GM18505 (cell line): ENCODE results near the gene IFITM5.

Experiments used
- ATAC-seq: cut with Tn5 transposase; IDR thresholded peaks from one replicate; pipeline ENCODE4 v1.9.1; 2021; ENCODE audit not compliant: unreplicated experiment
- POLR2A ChIP-seq: IDR thresholded peaks from 4 replicates; pipeline ENCODE4 v1.6.1; 2011; ENCODE audit warnings: borderline replicate concordance; ENCODE audit not compliant: insufficient read depth, insufficient read length; ENCODE audit errors: extremely low read depth

IFITM5 gene

DNA sequence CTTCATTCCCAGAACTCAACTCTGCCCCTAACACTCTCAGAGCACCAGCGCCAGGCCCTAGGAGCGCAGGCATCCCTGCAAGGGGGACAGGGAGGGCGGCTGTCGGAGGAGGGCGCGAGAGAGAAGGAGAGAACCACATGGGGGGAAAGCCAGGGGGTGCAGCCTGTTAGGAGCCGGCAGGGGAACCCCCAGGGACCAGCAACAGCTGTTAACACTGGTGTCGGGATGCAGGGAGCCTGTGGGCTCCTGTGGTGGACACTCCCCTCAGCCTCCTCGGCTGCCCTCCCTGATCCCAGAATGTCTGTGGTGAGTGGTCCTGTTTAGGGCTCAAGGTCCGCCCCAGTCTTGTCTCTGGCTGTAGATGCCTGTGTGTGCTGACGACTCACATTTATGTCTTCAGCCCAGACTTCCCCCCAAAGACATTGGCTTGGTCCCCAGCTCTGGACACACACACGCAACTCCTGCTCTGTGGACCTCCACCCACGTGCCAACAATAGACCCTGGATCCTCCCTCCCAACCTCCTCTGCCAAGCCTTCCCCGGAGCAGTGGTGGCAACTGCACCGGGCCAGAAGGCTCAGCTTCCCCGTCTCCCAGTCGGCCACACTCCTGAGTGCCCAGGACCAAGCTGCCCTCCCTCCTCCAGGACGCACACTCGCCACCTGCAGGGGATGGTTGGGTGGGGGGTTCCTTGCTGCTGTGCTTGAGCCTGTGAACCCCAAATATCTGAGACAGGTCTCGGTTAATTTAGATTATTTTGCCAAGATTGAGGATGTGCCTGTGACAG, 817 bp upstream of the IFITM5 start:
- ATAC-seq = no peak
- TF ChIP-seq POLR2A = no peak

DNA sequence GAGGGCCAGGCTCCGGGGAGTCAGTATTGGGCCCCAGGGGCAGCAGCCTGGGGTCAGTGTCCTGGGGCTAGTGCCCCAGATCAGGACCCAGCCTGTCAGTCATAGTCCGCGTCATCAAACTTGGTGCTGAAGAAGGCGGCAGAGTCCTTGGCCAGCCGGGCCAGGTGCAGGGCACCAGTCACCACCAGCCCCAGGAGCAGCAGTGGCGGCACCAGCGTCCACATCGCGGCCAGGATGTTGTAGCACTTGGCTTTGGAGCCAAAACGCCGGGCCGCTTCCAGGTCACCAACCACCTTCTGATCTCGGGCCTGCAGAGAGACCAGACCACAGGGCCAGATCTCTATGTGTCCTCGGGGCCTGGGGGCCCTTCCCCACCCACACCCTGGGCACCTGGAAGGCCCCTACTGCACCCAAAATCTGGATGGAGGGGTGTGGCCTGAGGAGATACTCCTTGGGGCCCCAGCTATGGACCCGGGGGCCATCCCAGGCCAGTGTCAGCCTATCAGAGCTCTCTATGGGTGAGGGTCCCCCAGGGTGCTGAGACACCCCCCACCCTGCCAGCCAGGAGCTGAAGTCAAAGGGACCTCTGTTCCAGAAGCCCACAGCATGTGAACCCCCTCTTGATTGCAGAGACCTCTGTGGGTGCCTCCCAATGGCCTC, 790 bp downstream of the IFITM5 start:
- TF ChIP-seq POLR2A = no peak
- no peak for ATAC-seq

DNA sequence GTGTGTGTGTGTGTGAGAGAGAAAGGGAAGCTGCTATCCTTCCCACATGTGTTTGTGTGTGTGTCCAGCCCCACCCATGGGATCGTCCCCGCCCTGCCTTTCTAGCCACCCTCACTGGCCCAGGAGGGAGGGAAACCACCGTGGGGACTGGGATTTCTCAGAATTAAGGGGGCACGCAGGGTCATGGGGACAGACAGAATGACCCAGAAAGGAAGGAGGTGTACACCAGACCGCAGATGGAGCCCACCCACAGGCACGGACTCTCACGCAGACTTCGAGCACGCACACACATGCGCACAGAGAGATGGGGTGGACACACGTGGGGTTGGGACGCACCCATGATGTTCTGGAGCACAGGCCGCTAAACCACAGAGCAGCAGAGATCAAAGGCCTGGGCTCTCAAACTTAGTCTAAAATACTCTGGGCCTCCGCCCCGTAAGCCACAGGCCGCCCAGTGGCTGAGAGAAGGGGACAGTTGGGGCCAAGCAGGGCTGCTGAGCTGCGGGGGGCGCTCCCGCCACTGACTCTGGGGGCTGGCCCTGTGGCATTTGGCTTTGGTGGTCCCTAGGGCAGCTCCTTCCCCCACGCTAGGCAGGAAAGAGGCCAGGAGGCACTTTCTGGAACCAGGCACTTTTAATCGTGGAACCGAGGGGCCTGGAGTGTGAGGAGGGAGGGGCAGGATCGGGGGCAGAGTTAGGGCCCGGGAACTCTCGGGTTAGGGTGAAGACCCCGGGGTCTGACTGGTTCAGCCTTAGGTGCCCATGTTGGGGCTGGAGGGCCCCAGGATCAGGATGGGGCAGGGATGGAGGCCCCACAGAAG, 1.5 kb downstream of the IFITM5 start:
- no peak for TF ChIP-seq POLR2A
- no peak for ATAC-seq

DNA sequence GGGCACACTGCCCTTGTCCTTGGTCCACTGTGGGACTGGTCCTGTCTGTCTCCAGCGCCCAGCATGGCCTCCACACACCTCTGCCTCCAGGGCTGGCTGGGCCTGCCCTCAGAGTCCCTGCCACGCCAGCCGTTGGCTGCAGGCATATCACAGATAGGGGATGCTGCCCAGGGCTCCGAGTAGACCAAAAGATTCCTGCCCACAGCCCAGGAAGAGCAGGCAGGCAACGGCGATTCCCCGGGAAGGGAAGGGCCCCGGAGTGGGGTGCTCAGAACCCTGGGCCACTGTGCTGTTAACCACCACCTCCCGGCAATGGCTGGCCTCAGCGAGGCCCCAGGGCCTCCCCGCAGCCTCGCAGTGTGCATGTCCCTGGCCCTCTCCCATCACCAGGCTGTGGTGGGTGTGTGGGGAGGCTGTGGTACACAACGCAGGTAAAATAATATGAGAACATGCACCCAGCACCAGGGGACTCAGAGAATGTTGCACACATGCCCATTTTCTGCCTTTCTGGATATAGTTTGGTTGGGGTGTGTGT, 2.2 kb downstream of the IFITM5 start:
- TF ChIP-seq POLR2A = no peak
- no peak for ATAC-seq

DNA sequence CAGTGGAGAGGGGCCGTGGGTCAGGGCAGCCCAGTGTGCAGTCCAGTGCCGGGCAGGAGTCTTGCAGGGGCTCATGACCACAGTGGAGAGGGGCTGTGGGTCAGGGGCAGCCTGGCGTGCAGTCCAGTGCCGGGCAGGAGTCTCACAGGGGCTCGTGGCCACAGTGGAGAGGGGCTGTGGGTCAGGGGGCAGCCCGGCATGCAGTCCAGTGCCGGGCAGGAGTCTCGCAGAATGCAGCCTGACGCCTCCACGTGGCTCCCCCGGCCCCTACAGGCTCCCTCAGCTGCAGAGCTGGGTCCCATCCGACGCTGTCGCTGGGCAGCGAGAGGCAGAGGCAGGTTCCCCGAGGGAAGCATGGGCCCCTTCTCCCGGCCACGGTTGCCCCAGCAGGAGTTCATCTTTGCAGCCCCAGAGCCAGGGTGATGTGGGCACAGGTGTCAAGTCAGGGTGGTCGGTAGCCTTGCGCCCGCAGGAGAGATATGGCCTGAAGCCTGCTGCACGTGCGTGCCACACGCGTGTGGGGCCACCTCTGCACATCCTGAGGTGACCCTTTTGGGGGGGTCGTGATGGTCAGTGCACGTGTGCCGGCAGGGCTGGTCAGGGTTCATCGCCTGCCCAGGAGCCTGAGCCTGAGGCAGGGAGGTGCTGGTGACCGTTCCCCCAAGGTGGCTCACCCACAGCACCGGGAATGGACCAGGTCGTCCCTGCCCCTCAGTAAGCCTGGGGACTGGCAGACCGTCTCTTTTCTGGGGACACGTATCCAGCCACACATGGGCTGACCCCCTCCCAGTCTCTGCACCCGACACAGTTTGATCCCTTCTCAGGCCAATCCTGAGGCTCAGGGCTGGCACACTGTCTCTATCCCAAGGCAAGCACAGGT, 2.9 kb downstream of the IFITM5 start:
- TF ChIP-seq POLR2A = no peak
- no peak for ATAC-seq

DNA sequence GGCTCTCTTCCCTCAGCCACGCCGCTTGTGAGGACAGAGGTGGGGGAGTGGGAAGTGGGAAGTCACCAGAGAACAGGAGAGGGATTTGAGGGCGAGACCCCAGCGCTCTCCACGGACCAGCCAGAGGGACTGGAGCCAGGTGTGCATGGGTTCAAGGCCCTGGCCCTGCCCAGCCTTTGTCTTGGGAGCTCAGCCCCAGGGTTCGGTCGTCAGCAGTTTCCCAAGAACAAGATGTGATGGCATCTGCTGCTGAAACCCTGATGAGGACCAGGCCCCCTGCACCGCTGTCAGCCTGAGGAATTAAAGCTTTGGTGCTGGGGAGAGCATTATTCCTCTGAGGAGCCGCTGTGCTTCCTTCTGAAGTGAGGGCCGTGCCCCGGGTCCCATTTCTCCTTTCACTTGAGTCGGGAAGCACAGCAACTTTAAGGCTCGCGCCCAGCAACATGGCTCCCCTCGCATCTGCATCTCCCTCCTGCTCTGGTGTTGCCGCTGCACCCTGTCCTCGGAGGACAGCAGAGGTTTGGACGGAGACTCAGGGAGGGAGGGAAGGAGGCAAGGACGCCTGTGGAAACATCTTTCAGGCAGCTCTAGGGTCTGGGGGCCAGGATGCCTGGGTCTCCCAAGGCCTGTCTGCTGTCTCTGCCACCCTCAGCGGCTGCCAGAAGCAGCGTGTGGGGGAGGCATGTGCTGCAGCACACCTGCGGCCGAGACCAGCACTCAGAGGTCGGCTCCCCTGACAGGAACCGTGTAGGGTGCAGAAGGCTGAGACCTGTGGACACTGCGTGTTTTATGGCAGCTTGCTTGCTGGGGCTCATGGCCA, 3.8 kb downstream of the IFITM5 start:
- no peak for TF ChIP-seq POLR2A
- no peak for ATAC-seq

DNA sequence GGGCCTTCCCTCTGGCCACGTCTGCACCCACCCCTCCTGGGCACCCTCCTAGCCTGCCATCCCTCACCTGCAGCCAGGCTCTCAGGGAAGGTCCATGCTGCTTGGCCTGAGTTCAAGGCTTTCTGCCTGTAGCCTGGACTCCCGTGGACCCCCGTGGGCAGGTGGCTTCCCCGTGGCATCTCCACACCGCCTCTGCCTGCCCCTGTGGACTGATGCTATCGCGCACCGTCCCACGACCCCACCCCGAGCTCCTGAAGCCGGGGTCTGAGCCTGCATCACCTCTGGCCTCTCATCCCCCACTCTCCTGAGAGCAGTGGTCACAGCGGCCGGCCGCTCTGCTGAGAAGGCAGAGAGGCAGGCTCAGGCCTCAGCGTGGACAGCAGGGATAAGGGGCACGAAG, 4.5 kb downstream of the IFITM5 start:
- TF ChIP-seq POLR2A = no peak
- ATAC-seq = no peak

DNA sequence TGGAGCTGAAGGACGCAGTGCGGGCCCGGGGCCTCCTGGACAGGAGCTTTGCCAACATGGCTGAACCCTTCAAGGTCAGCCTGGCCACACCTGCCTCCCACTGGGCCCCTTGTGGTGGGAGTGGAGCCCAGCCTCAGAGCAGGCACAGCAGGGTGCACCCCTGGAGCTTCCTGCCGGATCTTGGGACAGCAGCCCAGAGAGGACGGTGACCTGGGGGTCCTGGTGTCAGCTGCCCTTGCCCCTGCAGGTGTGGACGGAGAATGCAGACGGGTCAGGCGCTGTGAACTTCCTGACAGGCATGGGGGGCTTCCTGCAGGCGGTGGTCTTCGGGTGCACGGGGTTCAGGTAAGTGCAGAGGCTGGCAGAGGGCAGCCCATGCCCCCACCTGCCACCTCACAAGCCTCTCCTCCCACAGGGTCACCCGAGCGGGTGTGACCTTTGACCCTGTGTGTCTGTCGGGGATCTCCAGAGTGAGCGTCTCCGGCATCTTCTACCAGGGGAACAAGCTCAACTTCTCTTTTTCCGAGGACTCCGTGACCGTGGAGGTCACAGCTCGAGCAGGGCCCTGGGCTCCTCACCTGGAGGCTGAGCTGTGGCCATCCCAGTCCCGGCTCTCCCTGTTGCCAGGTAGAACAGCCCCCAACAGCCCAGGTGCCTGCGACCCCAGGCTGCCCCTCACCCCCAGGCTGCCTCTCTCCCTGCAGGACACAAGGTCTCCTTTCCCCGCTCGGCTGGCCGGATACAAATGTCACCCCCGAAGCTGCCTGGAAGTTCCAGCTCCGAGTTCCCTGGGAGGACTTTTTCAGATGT, 5.3 kb downstream of the IFITM5 start:
- no peak for TF ChIP-seq POLR2A
- ATAC-seq = no peak

DNA sequence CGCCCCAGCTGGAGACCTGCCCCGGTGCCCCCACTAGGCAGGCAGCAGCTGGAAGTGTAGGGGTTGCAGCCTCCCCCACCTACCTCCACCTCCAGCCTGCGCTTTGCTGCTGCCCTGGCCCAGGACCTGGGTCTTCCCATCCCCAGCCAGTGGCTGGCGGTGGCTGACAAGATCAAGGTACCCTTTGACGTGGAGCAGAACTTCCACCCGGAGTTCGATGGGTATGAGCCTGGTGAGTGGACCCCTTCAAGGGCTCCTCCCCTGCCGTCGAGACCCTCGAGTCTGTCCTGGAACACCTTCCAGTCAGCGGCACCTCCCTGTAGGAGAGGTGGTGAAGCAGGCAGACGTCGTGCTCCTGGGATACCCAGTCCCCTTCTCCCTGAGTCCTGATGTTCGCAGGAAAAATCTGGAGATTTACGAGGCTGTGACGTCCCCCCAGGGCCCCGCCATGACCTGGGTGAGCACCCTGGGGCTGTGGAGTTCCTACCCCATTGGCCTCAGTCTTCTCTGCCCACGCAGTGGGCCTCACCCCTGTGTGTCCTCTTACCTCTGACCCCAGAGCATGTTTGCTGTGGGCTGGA, 6.0 kb downstream of the IFITM5 start:
- no peak for TF ChIP-seq POLR2A
- ATAC-seq = no peak

DNA sequence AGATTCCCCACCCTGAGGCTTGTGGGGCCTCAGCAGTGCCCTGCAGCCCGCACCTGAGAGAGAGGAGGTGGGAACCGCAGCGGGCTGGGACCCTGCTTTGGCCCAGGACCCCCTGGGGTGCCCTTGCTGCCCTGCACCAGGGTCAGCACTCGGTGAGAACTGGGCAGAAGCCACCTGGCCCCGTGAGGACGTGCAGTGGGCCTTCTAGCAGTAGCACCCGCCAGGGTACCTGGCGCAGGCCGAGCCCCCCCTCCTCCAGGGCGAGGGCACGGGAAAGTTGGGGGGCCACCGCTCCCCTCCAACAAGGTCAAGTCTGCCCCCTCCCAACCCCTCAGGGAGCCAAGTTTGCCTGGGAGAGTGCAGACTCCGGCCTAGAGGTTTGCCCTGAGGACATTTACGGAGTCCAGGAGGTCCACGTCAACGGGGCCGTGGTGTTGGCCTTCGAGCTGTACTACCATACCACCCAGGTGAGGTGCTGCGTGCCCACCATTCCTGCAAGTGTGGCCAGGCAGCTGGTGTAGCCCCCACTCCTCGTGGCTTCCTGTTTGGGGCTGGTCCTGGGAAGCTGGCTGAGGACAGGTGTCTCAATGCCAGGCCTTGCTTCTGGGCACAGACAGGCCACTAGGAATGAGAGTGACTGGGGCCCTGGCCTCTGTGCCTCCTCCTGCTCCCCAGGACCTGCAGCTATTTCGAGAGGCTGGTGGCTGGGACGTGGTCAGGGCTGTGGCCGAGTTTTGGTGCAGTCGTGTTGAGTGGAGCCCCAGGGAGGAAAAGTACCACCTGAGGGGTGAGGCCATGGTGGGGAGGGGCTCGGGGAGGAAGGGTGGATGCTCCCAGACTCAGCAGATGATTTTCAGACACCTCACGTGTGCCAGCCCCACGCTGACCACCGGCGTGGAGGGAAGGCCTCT, 6.9 kb downstream of the IFITM5 start:
- no peak for TF ChIP-seq POLR2A
- ATAC-seq = no peak
